ENCODE measurements around the gene PRKAG2.
"Not testable (repeated sequence)": the region's sequence is repeated elsewhere in the genome, so short reads cannot be mapped to it uniquely, and the experiment has no call there.

The PRKAG2 gene

GRCh38 chr7:151883857-151884256, 6.9 kb upstream of the PRKAG2 start:
- DNase-seq = no peak

DNA sequence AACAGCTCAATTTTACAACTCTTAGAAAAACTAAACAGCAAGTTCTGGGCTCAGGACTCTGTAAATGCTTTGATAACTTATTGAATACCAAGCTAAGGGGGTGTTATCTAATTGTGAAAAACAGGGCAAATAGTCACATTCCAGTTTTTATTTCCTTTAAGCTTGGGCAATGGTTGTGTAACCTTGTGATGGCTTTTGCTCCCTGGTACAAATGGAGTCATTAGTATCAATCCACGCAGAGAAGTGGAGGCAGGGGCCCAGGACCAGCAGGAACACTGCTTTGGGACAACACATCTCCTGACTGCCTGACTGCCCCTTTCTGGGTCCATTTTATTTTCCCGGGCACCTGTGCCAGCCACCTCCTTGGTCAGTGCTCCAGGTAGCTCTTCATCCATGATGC, 5.8 kb upstream of the PRKAG2 start:
- no peak for DNase-seq

GRCh38 chr7:151880688-151881087, 3.8 kb upstream of the PRKAG2 start:
- no peak for DNase-seq

- peak; percentile 65 for DNase-seq
These were observed 1.3 kb upstream of the PRKAG2 start for GRCh38 chr7:151877911-151878835.

GRCh38 chr7:151875942-151876898, 695 bp downstream of the PRKAG2 start:
- DNase-seq = peak; percentile 88

DNA sequence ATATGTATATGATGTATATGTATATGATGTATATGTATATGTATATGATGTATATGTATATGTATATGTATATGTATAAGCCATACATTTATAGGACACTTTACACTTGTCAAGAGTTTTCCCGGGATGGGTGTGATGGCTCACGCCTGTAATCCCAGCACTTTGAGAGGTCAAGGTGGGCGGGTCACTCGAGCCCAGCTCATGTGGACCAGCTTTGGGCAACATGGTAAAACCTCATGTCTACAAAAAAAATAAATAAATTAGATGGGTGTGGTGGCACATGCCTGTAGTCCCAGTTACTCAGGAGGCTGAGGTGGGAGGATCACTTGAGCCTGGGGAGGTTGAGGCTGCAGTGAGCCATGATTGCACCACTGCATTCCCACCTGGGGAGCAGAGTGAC, 2.4 kb downstream of the PRKAG2 start:
- not testable (repeated sequence) for DNase-seq

GRCh38 chr7:151873402-151873965, 3.4 kb downstream of the PRKAG2 start:
- no peak for DNase-seq

- DNase-seq = no peak
These were observed 4.1 kb downstream of the PRKAG2 start for GRCh38 chr7:151872531-151873401.

DNA sequence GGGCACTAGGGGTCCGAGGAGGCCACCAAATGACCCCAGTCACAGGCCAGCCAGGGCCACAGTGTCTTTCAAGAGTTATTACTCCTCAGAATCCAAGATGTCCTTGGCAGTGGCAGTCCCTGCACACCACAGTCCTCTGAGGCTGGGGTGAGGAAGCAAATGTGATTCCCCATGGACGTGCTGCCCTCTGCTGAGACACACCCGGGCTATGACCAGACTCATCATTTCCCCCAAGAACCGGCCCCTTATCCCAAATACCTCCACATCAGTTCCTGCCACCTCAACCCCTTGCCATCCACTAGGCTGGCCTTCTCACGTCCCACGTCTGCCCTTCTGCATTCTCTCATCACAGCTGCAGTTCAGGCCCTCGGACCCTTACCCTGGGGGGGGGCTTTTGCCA, 5.0 kb downstream of the PRKAG2 start:
- no peak for DNase-seq

- DNase-seq = no peak
These were observed 5.7 kb downstream of the PRKAG2 start for GRCh38 chr7:151871189-151871735.

DNA sequence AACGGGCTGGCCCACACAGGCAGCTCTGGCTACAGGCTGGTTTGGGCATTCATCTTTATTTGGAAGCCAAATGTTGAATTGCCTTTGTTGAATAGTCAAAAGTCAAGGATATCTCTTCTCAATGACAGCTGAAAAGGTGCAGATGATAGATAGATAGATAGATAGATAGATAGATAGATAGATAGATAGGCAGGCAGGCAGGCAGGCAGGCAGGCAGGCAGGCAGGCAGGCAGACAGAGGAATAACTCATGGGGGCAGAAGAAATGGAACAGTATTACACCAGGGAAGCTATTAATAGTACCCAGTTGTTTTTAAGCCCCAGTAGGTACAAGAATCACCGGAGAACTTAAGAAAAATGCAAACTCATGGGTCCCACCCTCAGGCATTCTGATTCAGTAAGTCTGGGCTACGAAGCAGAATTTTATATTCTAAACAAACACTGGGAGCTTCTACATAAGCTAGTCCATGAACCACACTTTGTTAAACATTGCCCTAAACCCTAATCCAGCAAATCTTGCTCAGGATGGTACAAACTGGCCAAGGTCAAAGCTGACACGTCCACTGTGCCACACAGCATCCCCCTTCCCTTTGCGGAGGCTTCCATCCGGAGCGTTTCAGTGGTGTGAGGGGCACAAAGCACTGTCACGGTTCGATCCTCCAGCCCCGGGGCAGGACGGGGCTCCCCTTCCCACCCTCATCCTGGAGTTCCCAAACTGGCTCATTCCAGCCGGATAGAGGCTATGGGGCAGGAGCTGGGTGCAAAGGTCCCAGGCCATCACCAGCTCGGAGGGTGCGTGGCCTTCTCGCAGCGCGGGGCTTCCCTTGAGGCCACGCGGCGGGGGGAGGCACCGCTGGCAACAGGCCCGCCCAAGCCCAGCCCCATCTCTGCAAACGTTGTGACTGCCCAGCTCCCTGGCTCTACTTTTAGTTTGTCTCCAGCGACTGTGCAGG, 6.7 kb downstream of the PRKAG2 start:
- DNase-seq = no peak

GRCh38 chr7:151869455-151869854, 7.5 kb downstream of the PRKAG2 start:
- DNase-seq = no peak

DNA sequence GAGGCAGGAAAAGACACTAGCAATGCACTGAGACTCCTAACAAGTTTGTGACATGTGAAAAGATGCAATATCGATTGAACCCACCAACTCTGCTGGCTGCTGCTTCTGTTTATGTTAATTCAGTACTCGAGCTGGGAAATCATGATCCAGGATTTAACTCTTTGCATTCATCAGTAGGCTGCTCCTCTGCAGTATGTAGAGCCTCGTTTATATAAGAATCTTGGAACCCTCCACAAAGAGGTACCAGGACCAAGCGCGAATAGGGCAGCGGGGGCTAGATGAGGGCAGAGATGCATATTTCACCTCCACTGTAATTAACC, 7.8 kb downstream of the PRKAG2 start:
- no peak for DNase-seq

- DNase-seq = no peak
These were observed 8.4 kb downstream of the PRKAG2 start for GRCh38 chr7:151868396-151869108.

DNA sequence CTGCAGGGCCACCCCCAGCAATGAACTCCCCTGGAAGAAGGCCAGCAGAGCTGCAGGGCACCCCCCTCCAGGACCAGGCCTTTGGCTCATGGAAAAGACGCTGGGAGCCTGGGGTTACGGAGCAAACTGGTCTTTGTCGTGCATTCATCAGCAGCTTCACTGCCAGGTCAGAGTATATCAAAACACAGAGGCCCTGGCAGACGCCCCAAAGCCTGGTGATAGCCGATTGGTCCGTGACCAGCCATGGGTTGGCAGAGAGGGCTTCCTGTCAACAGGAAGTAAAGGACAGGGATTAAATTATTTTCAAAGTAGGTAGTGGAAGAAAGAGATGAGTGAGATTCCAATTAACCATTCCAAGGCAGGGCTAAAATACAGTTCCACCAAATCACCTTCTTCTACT, 9.0 kb downstream of the PRKAG2 start:
- DNase-seq = peak; percentile 46

GRCh38 chr7:151866761-151867655, 9.9 kb downstream of the PRKAG2 start:
- DNase-seq = no peak

DNA sequence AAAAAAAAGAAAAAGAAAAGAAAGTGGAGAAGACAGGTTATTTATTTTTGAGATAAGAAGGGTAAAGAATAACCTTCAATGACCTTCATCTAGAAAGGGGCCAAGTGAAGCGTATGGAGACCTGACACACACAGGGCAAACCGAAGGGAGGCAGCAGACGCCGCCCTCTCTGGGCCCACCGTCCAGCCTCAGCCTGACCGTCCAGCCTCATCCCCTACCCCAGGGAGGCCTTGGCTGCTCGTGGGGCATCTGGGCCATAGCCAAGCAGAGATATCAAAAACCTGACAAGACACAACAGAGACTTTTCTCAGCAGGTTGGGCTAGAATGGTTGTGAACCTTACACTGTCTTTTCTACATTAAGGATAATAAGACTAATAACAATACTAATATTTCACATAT, 10.9 kb downstream of the PRKAG2 start:
- no peak for DNase-seq

DNA sequence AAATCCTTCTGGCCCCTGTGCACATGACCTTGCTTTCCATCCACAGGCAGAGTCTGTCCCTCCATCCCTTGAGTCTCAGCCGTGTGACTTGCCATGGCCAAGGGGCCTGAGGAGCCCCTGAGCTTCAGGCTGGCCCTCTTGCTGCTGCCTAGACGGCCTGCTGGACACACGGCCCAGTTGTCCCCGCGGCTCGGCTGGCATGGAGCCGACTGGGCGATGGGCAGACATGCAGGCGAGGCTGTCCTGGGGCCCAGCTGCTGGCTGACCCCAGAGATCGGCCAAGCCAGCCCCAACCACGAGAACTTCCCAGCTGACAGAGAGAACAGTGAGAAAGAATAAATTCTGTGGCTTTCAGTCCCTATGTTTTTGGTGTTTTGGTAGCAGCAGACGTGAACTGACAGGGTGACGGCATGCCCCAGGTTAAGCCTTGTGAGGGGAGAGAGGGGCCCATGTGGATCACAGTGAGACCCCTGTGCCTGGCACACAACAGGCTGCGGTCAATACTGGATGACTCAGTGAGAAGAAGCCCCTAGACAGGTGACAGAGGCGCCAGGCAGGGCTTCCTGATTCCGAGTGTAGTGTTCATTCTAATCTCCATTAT, 11.7 kb downstream of the PRKAG2 start:
- no peak for DNase-seq

DNA sequence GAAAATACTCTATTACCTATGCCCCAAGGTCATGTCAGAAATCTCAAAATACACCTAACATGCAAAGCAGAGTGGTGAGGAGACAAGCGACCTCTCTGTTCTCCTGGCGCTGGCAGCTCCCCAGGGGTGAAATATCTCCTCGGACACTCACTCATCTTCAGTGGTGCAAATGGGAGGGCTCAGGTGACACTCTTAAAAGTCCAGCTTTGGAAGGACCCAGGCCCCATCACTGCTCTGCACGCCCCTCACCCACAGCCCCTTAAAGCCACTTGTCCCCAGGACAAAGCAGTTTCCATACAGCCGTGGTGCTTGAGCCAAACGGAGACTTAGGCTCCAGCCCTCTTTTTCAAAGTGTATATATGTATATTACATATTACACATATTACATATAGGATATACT, 12.4 kb downstream of the PRKAG2 start:
- no peak for DNase-seq
